ENCODE data around the gene CASQ2. TPM values are rescaled to one million over a fixed set of nuclear protein-coding genes. Genes with fewer than 3 reads are reported as not detected.

Gene CASQ2
- total and polyA plus RNA-seq, 2 of the 4 experiments (the other 2 are of a cell fraction): not detected

DNA sequence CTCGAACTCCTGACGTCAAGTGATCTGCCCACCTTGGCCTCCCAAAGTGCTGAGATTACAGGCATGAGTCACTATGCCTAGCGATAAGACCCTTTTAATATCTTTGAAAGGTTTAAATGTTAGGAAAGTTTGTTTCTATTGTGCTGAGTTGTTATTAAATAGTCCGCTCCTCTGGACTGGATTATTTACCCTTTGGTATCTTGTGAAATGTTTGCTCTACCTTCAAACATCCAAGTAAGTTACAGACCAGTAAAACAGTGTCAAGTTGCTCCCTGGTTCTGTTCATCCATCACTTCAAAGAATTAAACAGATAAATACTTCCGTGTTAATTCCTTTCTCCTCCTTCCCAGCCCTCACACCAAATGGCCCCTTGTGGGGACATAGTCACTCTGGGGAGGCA lies 44.8 kb downstream of the CASQ2 start:
- no peaks in the 10 kb centered on the region for H3K79me1 ChIP-seq (ENCODE audit: low read depth in 1 of 2, low read length in 2 of 2)
- POLR2A ChIA-PET (ENCODE audit: unreplicated experiment): no interaction called here
- no peak overlapping the region for H2AK9ac ChIP-seq (replicated peaks; ENCODE audit: low read depth, low read length, poor library complexity)
- ATAC-seq (ENCODE audit: low read depth) (no peak), DNase-seq (no peak)
- no peaks in the 10 kb centered on the region for H3K36me3 ChIP-seq (ENCODE audit: control insufficient read depth, insufficient read depth, low read length)
- H4K20me1 ChIP-seq (ENCODE audit: insufficient read depth, low read length): no peaks in the 10 kb centered on the region
- no peak overlapping the region for H2BK5ac ChIP-seq (ENCODE audit: low read depth, low read length, poor library complexity, severe bottlenecking)
- no peak overlapping the region for H3K56ac ChIP-seq (ENCODE audit: extremely low read depth, insufficient read depth, low read length)
- dilution Hi-C loops (cut with HindIII; ENCODE audit: low sequenced_read_pairs, unreplicated experiment): no loop called here
- CTCF ChIA-PET: interaction anchor here (0.6 kb wide), 1 partner anchor 17 kb away, joined by 4 read pairs; no protein-coding TSS in a partner anchor
- H3K4ac ChIP-seq (ENCODE audit: low read depth, low read length): no peak overlapping the region
- H4K91ac ChIP-seq (ENCODE audit: insufficient read depth, low read depth, low read length): no peak overlapping the region
- H3K4me3 ChIP-seq (ENCODE audit: insufficient read depth, low read depth, low read length): no peak overlapping the region
- H2BK20ac ChIP-seq (ENCODE audit: low read depth, low read length): no peak overlapping the region
- no peak overlapping the region for H3K18ac ChIP-seq (ENCODE audit: low read depth, low read length)
- no peak overlapping the region for H4K5ac ChIP-seq (ENCODE audit: low read depth, low read length)
- BruUV-seq (replicated peaks): no TSS peak
- no peak overlapping the region for H3K4me2 ChIP-seq (ENCODE audit: low read depth, low read length)
- no peaks in the 10 kb centered on the region for H3K9me1 ChIP-seq (ENCODE audit: insufficient read depth, low read length)
- peaks cover 9% of the 10 kb centered on the region for H3K27me3 ChIP-seq (ENCODE audit: control insufficient read depth, insufficient read depth, low read length)
- no peak overlapping the region for H3K27ac ChIP-seq (ENCODE audit: insufficient read depth, low read length)
- H2AK5ac ChIP-seq (ENCODE audit: low read depth, low read length): no peak overlapping the region
- no peak overlapping the region for H2AFZ ChIP-seq (replicated peaks; ENCODE audit: low read length, poor library complexity)
- no peaks in the 10 kb centered on the region for H3K9me3 ChIP-seq (ENCODE audit: control insufficient read depth, insufficient read depth, low read length)
- H3K23ac ChIP-seq (ENCODE audit: low read depth, low read length): no peak overlapping the region
- intact Hi-C loops (cut with micrococcal nuclease): no loop called here
- no peak overlapping the region for H2BK15ac ChIP-seq (ENCODE audit: low read depth, low read length)
- no peak overlapping the region for H3K14ac ChIP-seq (replicated peaks; ENCODE audit: low read depth, low read length)
- TF ChIP-seq FOS (IDR thresholded peaks at IDR 0.05; ENCODE audit: low read depth, low read length) (no peak), CEBPB (IDR thresholded peaks at IDR 0.05; ENCODE audit: low read depth, low read length) (no peak), MAZ (IDR thresholded peaks at IDR 0.05; ENCODE audit: borderline replicate concordance, low read depth, low read length) (no peak), BHLHE40 (IDR thresholded peaks at IDR 0.05; ENCODE audit: low read depth, low read length) (no peak), POLR2A (IDR thresholded peaks at IDR 0.05; ENCODE audit: low read depth, low read length) (no peak), RAD21 (IDR thresholded peaks at IDR 0.05; ENCODE audit: low read length) (no peak), MAFK (IDR thresholded peaks at IDR 0.05; ENCODE audit: low read depth, low read length) (no peak), CHD1 (IDR thresholded peaks at IDR 0.05; ENCODE audit: low read depth, low read length) (no peak), RCOR1 (IDR thresholded peaks at IDR 0.05; ENCODE audit: insufficient replicate concordance, low read length) (no peak), MXI1 (IDR thresholded peaks at IDR 0.05; ENCODE audit: borderline replicate concordance, low read depth, low read length) (no peak), NFE2L2 (IDR thresholded peaks at IDR 0.05; ENCODE audit: low read depth, low read length) (no peak)
- TF ChIP-seq, protein P1, sequence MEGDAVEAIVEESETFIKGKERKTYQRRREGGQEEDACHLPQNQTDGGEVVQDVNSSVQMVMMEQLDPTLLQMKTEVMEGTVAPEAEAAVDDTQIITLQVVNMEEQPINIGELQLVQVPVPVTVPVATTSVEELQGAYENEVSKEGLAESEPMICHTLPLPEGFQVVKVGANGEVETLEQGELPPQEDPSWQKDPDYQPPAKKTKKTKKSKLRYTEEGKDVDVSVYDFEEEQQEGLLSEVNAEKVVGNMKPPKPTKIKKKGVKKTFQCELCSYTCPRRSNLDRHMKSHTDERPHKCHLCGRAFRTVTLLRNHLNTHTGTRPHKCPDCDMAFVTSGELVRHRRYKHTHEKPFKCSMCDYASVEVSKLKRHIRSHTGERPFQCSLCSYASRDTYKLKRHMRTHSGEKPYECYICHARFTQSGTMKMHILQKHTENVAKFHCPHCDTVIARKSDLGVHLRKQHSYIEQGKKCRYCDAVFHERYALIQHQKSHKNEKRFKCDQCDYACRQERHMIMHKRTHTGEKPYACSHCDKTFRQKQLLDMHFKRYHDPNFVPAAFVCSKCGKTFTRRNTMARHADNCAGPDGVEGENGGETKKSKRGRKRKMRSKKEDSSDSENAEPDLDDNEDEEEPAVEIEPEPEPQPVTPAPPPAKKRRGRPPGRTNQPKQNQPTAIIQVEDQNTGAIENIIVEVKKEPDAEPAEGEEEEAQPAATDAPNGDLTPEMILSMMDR (conservative IDR thresholded peaks at IDR 0.05; ENCODE audit: low read depth, low read length): no peak
- TF ChIP-seq, protein P2, sequence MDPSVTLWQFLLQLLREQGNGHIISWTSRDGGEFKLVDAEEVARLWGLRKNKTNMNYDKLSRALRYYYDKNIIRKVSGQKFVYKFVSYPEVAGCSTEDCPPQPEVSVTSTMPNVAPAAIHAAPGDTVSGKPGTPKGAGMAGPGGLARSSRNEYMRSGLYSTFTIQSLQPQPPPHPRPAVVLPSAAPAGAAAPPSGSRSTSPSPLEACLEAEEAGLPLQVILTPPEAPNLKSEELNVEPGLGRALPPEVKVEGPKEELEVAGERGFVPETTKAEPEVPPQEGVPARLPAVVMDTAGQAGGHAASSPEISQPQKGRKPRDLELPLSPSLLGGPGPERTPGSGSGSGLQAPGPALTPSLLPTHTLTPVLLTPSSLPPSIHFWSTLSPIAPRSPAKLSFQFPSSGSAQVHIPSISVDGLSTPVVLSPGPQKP (IDR thresholded peaks at IDR 0.05; ENCODE audit: borderline replicate concordance, low read depth, low read length): no peak
- no peak overlapping the region for H3K9ac ChIP-seq (ENCODE audit: low read depth, low read length)
- H4K8ac ChIP-seq (ENCODE audit: low read depth in 2 of 2, low read length in 2 of 2): no peak overlapping the region
- H3K4me1 ChIP-seq (ENCODE audit: control insufficient read depth, insufficient read depth, low read length): peaks cover 2% of the 10 kb centered on the region; the same call in 1 of the 2 replicates
- in situ Hi-C loops (cut with MboI; ENCODE audit: low sequenced_read_pairs): no loop called here
- H2BK120ac ChIP-seq (ENCODE audit: low read depth, low read length): no peak overlapping the region
- no CpG with 5 or more reads among the region's 5 CpGs for WGBS, 2 experiments (ENCODE audit: extremely low coverage in 2 of 2, insufficient read length in 1 of 2)

All from IMR-90 (cell line).